Left ventricle myocardium inferior (tissue), 1 donor: ENCODE data around the gene TNS3. TPM values are rescaled to one million over a fixed set of nuclear protein-coding genes. Genes with fewer than 3 reads are reported as not detected.
A peak's percentile ranks its signal among the peaks of the same experiment; 100 is the strongest.

ENCODE experiments used
- DNase-seq: peaks from one replicate; pipeline ENCODE4 v3.0.0-alpha.2; 2020
- H3K27ac ChIP-seq: fragments of 200-600 bp; replicated peaks from 2 replicates; pipeline ENCODE4 v1.8.0; 2021
- H3K27me3 ChIP-seq: fragments of 200-600 bp; 2 replicates; pipeline ENCODE4 v1.8.0; 2021; ENCODE audit warnings: low read depth
- H3K36me3 ChIP-seq: fragments of 200-600 bp; 2 replicates; pipeline ENCODE4 v1.8.0; 2021
- H3K4me1 ChIP-seq: fragments of 200-600 bp; 2 replicates; pipeline ENCODE4 v1.8.0; 2021
- H3K4me3 ChIP-seq: fragments of 200-600 bp; 2 replicates; pipeline ENCODE4 v1.8.0; 2021; ENCODE audit warnings: mild to moderate bottlenecking, moderate library complexity
- H3K9me3 ChIP-seq: fragments of 200-600 bp; replicated peaks from 2 replicates; pipeline ENCODE4 v1.8.0; 2021
- intact Hi-C: fragments of 100-400 bp; cut with micrococcal nuclease; formaldehyde crosslinking; loops from one replicate; pipeline ENCODE4 v1.11.0; 2022
- total RNA-seq: library from RNA; stranded (reverse); fragmentation: NEBNext Ultra II Directional; extraction: Animal tissue kit (Norgen Biotek cat#: 25700); gene quantifications from one replicate; pipeline ENCODE4 v1.2.1, GENCODE V29; 2021
- TF ChIP-seq, protein P1 (sequence below): fragments of 200-600 bp; IDR thresholded peaks from 2 replicates; pipeline ENCODE4 v1.8.0; 2021; ENCODE audit warnings: antibody characterized with exemption, mild to moderate bottlenecking, borderline replicate concordance
- donor health status: DM: no; HTN: yes; CAD: no; lungs with severe emphysema.

Gene TNS3
- total RNA-seq, 1 donor from 2014 or later, result 40.6 TPM

DNA sequence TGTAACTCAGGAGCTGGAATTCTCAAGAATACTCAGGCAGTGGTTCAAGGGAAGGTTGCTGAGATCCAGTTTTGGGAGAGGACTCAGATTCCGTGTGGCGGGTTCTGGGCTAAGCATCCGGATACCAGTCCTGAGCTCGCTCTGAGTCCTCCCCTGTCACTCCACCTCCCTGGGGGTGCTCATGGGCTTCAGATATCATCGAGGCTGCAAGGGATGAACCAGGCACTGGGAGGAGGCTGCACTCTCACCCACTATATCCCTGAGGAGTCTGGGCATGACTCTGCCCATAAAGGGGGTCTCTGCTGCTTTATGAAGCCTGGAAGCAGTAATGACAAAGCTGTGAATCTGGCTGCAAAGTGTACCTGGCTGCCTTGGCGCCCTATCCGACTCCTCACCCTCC is 188.5 kb downstream of the TNS3 start:
- H3K9me3 ChIP-seq, result no peaks in the 10 kb centered on the region
- H3K4me1 ChIP-seq, result peaks cover 15% of the 10 kb centered on the region
- H3K27me3 ChIP-seq, result no peaks in the 10 kb centered on the region
- DNase-seq, result no peak
- H3K4me3 ChIP-seq, result no peak overlapping the region
- TF ChIP-seq, protein P1, sequence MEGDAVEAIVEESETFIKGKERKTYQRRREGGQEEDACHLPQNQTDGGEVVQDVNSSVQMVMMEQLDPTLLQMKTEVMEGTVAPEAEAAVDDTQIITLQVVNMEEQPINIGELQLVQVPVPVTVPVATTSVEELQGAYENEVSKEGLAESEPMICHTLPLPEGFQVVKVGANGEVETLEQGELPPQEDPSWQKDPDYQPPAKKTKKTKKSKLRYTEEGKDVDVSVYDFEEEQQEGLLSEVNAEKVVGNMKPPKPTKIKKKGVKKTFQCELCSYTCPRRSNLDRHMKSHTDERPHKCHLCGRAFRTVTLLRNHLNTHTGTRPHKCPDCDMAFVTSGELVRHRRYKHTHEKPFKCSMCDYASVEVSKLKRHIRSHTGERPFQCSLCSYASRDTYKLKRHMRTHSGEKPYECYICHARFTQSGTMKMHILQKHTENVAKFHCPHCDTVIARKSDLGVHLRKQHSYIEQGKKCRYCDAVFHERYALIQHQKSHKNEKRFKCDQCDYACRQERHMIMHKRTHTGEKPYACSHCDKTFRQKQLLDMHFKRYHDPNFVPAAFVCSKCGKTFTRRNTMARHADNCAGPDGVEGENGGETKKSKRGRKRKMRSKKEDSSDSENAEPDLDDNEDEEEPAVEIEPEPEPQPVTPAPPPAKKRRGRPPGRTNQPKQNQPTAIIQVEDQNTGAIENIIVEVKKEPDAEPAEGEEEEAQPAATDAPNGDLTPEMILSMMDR, result no peak
- H3K36me3 ChIP-seq, result peaks cover 42% of the 10 kb centered on the region
- no peak overlapping the region for H3K27ac ChIP-seq
- intact Hi-C loops, result no loop called here

DNA sequence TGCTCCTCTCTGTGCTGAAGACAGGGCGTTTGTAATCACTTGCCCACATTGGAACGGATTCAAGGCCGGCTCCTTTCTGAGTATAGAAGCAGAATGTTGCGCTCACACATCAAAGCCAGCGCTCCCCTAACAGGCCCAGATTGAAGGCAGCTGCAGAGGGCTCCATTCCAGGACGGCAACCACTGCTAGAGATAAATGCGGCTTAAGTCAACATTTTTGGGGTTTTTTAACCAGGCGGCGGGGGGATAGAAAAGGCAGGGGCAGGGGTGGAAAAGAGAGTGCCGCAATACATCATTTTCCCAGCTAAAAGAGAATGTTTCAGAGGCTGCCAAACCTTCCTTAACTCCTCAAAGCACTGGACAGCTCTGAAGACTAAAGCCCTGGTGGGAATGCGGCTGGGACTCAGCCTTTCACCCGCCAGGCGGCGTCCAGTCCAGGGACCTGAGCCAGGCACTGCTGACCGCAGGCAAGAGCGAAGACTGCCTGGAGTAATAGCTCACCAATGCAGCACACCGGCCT is 189.6 kb downstream of the TNS3 start:
- Histone ChIP-seq H3K27ac (peak overlapping the region; percentile 50), H3K4me3 (no peak overlapping the region), H3K36me3 (peaks cover 48% of the 10 kb centered on the region), H3K9me3 (no peaks in the 10 kb centered on the region), H3K27me3 (no peaks in the 10 kb centered on the region), H3K4me1 (peaks cover 15% of the 10 kb centered on the region)
- intact Hi-C loops, result no loop called here
- peak; percentile 80 for DNase-seq
- TF ChIP-seq, protein P1, result peak; percentile 68

DNA sequence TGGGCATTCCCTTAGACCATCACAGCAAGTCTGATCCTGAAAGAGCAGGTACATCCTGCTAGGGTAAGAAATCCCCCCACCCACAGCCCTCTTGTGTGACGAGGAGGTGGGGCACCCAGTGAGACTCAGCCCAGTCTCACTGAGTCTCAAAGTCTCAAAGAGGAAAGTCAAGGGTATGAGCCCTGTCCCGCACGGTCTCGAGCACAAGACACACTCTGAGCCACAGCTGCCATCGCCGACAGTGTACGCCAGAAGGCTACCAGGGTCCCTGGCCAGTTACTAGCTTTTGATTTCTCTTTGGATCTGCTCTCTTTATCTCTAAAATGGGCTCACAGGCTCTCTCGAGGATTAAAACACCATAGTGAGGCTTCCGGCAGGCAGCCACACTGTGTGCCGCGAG is 190.2 kb downstream of the TNS3 start:
- TF ChIP-seq, protein P1, result no peak
- intact Hi-C loops, result no loop called here
- peaks cover 47% of the 10 kb centered on the region for H3K36me3 ChIP-seq
- no peaks in the 10 kb centered on the region for H3K27me3 ChIP-seq
- H3K27ac ChIP-seq, result peak overlapping the region; percentile 50
- DNase-seq, result no peak
- no peak overlapping the region for H3K4me3 ChIP-seq
- H3K9me3 ChIP-seq, result no peaks in the 10 kb centered on the region
- peaks cover 17% of the 10 kb centered on the region for H3K4me1 ChIP-seq

DNA sequence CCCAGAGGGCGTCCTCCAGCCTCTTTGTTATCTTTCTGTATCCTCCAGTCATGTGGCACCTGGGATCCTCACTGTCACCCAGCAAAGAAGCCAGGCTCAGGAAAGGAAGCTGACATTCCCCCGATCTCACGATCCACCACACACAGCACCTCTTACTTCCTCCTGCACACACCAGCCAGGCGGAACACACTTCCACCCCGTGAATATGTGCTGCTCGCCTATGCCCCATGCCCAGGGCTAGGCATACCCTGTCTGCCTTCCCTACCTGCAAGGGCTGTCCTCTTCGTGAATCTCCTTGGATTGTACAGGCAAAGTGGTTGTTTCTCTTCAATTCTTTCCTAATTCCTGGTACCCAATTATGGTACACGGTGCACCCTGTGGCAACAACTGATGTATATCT is 191.0 kb downstream of the TNS3 start:
- Histone ChIP-seq H3K4me3 (no peak overlapping the region), H3K4me1 (peaks cover 25% of the 10 kb centered on the region), H3K36me3 (peaks cover 38% of the 10 kb centered on the region), H3K27me3 (no peaks in the 10 kb centered on the region), H3K27ac (no peak overlapping the region), H3K9me3 (no peaks in the 10 kb centered on the region)
- TF ChIP-seq, protein P1, result no peak
- DNase-seq, result no peak
- intact Hi-C loops, result no loop called here

DNA sequence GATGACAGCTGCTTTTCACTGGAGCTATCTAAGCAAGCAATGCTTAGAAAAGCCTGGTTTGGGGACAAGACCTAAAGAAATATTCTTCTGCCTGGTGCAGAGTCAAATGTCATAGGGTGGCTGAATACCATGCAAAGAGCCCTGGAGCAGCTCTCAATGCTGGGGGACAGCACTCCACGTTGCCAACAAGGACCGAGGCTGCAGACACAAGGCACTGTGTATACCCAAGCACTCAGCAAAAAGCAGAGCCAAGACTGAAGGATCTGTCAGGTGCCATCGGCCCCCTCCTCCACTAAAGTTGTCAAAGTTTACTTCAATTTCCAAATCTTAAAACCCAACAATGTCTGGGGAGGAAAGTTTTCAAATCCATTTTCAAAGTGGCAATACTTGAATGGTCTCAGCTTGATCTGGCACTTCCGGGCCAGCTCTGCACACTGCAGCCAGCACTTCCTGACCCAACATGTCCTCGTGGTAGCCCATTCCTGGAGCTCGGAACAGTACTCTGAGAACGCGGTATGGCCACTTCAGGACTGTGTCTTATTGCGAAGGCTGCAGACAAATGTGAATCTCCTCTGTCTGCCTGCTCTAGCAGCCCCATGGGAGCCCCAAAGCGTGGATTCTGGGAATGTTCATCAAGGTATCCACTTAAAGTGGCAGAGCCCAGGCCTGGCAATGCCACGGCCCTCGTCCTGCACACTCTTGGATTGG is 191.8 kb downstream of the TNS3 start:
- Histone ChIP-seq H3K9me3 (no peaks in the 10 kb centered on the region), H3K4me3 (no peak overlapping the region), H3K4me1 (peaks cover 33% of the 10 kb centered on the region), H3K36me3 (peaks cover 30% of the 10 kb centered on the region), H3K27ac (no peak overlapping the region), H3K27me3 (no peaks in the 10 kb centered on the region)
- TF ChIP-seq, protein P1, result no peak
- no peak for DNase-seq
- intact Hi-C loops, result no loop called here
